ENCODE data around the gene TBC1D14.

- TF ChIP-seq, protein P1, sequence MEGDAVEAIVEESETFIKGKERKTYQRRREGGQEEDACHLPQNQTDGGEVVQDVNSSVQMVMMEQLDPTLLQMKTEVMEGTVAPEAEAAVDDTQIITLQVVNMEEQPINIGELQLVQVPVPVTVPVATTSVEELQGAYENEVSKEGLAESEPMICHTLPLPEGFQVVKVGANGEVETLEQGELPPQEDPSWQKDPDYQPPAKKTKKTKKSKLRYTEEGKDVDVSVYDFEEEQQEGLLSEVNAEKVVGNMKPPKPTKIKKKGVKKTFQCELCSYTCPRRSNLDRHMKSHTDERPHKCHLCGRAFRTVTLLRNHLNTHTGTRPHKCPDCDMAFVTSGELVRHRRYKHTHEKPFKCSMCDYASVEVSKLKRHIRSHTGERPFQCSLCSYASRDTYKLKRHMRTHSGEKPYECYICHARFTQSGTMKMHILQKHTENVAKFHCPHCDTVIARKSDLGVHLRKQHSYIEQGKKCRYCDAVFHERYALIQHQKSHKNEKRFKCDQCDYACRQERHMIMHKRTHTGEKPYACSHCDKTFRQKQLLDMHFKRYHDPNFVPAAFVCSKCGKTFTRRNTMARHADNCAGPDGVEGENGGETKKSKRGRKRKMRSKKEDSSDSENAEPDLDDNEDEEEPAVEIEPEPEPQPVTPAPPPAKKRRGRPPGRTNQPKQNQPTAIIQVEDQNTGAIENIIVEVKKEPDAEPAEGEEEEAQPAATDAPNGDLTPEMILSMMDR (IDR thresholded peaks at IDR 0.05) = no peak
- no peak for TF ChIP-seq EP300 (IDR thresholded peaks at IDR 0.05; ENCODE audit: low read depth)
Observed at GRCh38 chr4:6959261-6959660, 49.6 kb downstream of the TBC1D14 start.

Measured in transverse colon (tissue), 3 donors.